GM23338 (cell line): ENCODE data around the gene ALDH16A1.

Experiments
- CREB1 ChIP-seq: fragments of 250-450 bp; sonication (Bioruptor Pico); IDR thresholded peaks from 2 replicates; pipeline ENCODE4 v1.5.0; 2020; ENCODE audit warnings: low read depth, mild to moderate bottlenecking, moderate library complexity
- CTCF ChIP-seq, 2 experiments: fragments of 200-600 bp in 1 of 2; sonication (generic) in 1 of 2; conservative IDR thresholded peaks; 2 replicates each; pipeline versions ENCODE4 v1.5.1 to v1.6.1; 2016 to 2017; ENCODE audit warnings: antibody characterized with exemption in 2 of 2, low read depth in 2 of 2, mild to moderate bottlenecking in 2 of 2, moderate library complexity in 1 of 2
- EZH2 ChIP-seq: fragments of 200-600 bp; sonication (generic); IDR thresholded peaks from one replicate; pipeline ENCODE4 v1.8.0; 2017; ENCODE audit warnings: antibody characterized with exemption, mild to moderate bottlenecking, low read depth; ENCODE audit not compliant: unreplicated experiment
- EZH2phosphoT487 ChIP-seq: fragments of 200-600 bp; sonication (generic); IDR thresholded peaks from one replicate; pipeline ENCODE4 v1.8.1; 2018; ENCODE audit warnings: antibody characterized with exemption; ENCODE audit not compliant: unreplicated experiment
- JUNB ChIP-seq: IDR thresholded peaks from one replicate; pipeline ENCODE4 v1.6.1; 2016; ENCODE audit warnings: antibody characterized with exemption; ENCODE audit not compliant: unreplicated experiment
- NANOG ChIP-seq: IDR thresholded peaks from 2 replicates; pipeline ENCODE4 v1.6.1; 2016; ENCODE audit warnings: antibody characterized with exemption, borderline replicate concordance
- POLR2AphosphoS5 ChIP-seq: IDR thresholded peaks from 2 replicates; pipeline ENCODE4 v1.6.1; 2016; ENCODE audit warnings: antibody characterized with exemption, low read depth
- REST ChIP-seq: IDR thresholded peaks from one replicate; pipeline ENCODE4 v1.6.1; 2018; ENCODE audit warnings: antibody characterized with exemption; ENCODE audit not compliant: unreplicated experiment

GRCh38 chr19:49421878-49422202, 31.2 kb upstream of the ALDH16A1 start:
- TF ChIP-seq CTCF (conservative IDR thresholded peaks at IDR 0.05; ENCODE audit: low read depth in 2 of 2): no peak
- no peak for TF ChIP-seq NANOG
- no peak for TF ChIP-seq JUNB
- no peak for TF ChIP-seq POLR2AphosphoS5
- TF ChIP-seq REST: no peak
- TF ChIP-seq CREB1 (CRISPR knock-in tag): no peak
- no peak for TF ChIP-seq EZH2phosphoT487
- no peak for TF ChIP-seq EZH2
